GM21367 (cell line): ENCODE measurements around the gene EFCAB12.
"Not testable (repeated sequence)": the region's sequence is repeated elsewhere in the genome, so short reads cannot be mapped to it uniquely, and the experiment has no call there.

Source experiments
- ATAC-seq: cut with Tn5 transposase; IDR thresholded peaks from one replicate; pipeline ENCODE4 v1.9.1; 2021; ENCODE audit not compliant: unreplicated experiment

EFCAB12 gene

DNA sequence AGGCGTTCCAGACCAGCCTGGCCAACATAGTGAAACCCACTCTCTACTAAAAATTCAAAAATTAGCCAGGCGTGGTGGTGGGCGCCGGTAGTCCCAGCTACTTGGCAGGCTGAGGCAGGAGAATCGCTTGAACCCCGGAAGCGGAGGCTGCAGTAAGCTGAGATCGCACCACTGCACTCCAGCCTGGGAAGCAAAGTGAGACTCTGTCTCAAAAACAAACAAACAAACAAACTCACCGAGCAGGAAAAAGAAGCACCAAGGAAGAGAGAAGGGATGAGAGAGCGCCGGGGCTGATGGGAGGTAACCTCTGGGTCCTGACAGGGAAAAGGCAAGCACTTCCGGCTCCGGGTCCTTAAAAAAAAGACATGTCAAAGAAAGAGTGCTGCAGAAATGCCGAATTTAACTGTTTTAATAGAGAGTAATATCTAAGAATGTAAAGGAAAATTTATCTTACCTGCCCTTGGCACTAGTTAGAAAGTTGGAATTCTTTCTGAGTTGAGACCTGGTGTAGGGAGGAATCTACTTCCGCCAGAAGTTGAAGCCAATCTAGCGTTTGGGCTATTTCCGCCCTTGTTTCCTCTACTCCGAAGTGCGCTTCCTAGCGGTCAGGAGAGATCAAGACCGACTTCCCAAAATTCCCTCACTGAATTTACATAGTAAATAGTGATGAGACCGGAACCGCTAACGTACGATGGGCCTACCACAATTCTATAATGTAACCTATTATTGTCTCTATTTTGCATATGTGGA, 29.1 kb downstream of the EFCAB12 start:
- ATAC-seq = peak; percentile 88

DNA sequence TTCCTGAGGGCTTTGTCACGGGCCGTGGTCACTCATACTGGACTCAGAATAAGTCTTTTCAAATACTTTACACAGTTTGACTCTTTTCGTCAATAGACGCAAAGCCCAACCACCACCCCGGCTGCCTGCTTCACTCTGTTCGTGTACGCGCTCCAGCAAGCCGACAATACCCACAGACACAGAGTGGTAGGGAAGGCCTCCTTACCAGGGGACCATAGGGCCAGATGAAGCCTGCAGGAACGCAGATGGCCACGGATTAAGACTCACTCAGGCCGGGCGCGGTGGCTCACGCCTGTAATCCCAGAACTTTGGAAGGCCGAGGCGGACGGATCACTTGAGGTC, 29.7 kb downstream of the EFCAB12 start:
- no peak for ATAC-seq

DNA sequence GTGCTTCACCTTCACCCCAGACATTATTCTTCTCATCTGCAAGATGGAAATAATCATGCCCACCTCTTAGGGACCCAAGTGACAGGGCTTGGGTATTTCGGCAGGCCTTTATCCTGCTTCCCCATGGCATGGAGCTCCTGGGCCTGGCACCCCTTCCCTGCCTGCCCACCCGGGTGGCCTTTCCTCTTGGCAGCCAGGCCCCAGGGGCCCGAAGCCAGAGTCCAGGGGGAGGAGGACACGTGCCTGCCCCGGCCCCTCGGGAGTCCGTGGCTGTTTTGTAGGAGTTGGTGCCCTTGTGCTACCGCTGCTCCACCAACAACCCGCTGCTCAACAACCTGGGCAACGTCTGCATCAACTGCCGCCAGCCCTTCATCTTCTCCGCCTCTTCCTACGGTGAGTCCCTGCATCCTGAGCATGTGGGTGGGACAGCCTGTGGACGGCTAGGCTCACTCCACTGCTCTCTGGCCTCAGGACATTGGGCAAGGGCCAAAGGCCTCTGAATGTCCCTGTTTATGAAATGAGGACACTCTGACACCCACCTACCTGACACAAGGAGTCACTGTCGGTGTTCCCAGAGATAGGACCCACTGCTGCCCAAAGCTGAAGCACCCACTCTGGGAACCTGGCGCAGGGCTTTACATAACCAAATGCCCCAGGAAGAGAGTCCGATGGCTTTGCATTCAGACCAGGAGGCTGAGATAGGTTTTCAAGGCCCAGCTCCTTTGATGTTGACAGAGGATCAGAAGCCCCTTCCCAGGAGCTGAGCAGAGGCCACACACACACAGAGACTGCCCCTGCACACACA, 34.5 kb downstream of the EFCAB12 start:
- not testable (repeated sequence) for ATAC-seq

DNA sequence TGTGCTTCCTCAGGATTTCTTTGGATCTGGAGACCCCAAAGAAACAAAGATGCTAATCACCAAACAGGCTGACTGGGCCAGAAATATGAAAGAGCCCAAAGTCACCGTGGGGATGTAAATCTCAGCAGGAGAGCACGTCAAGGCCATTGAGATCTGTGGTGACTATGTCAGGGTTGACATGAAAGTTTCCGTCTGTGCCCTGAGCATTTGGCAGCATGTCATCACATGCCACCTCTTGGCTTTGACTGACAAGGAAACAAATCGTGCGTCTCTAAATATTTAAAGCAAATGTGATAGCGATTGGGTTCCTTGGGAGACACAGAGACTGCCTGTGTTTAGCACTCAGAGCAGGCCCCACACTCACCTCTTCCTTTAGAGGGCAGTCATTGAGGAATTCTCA, 35.2 kb downstream of the EFCAB12 start:
- no peak for ATAC-seq

DNA sequence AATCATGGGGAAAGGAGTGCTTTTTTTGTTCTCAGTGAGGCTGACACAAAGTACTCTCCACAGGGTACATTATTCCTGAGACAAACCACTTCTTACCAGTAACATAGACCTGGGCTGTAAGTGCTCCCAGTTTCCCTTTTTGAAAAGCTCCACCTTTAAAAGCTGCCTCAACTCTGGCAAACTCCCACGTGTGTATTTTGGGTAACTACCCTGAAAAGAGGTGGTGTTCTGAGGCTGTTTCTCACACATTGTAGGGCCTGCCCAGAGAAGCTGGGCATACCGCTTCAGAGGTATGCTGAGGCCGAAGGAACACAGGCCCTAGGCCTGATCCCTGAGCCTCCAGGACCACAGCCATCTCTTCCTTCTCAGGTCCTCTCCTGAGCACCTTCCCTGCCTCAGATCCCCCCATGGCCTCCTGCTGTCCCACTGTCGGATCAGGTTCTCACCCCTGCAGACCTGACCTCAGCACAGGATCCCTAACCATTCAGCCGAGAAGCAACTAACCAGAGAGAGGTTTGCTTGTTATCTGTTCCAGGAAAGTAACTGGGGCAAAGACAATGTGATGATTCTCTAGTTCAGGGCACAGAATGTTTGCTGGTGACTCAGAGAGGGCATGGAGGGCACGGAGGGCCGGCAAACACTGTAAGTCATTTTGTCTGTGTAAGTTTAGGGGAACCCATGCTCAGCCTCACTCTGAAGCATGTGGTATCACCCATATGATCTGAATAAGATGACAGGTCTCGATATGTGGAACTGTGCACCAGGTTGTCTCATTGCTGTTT, 36.1 kb downstream of the EFCAB12 start:
- not testable (repeated sequence) for ATAC-seq

DNA sequence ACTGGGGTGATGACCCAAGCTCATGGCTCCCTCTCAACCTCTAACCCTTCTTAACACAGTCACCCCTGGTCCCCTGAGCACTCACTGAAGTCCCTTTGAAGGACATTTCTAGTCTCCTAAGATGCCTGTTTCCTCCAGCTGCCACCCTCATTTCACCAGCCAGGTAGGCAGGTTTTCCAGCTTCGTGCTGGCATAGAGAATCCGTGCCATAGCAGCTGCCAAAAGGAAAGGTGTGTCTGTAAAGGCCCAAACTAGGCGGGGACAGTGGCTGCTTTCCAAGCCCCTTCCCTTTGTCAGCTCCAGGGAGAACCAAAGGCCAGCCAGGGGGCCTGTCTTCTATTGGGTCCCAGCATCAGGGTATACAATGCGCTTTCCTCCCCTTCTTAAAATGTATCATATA, 36.9 kb downstream of the EFCAB12 start:
- not testable (repeated sequence) for ATAC-seq

DNA sequence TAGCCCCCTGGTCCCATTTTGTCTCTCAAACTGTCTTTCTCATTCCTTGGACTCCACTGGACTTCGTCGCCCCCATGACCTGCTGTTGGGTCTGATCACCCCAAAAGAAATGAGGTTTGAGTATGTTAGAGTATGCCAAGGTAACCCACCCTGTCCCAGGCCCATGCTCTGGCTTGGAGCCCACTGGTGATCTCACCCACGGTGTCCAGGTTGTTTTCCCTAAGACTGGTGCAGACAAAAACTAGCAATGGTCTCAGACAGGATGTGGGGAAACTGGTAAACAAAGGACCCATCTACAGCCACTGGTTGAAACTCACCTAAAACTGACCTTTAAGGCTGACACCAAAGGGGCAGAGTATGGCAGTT, 38.9 kb downstream of the EFCAB12 start:
- no peak for ATAC-seq

DNA sequence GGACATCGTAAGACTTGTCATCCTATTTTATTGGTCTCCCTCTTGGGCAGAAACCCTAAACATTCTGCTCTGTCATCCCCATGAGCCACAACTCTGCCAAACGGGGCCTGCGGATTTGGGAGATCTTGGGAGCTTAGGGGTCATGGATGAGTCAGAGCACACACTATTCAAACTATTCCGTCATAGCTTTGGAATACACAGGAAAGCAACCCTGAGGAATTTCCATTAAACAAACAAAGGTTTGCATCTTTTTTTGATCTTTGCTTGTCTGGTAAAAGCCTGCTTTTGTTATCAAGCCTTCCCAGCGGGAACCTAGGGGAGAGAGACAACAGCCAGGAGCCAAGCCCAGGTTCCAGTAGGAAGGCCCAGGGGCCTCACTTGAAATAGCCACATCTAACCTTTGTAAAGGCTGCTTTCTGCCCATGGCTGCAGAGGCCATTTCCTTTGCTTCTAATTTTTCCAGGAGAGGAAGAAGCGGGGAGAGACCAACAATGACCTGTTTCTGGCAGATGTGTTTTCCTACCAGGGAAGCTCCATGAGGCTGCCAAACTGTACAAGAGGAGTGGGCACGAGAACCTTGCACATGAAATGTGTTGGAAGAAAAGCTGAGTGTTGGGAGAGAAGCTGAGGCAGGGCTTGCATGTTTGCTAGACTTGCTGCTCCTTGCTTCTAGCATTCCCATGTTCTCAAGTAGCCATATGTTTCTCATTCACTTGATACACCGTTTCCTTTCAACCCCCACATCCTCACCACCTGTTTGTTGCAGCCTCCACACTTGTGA, 39.5 kb downstream of the EFCAB12 start:
- ATAC-seq = not testable (repeated sequence)

DNA sequence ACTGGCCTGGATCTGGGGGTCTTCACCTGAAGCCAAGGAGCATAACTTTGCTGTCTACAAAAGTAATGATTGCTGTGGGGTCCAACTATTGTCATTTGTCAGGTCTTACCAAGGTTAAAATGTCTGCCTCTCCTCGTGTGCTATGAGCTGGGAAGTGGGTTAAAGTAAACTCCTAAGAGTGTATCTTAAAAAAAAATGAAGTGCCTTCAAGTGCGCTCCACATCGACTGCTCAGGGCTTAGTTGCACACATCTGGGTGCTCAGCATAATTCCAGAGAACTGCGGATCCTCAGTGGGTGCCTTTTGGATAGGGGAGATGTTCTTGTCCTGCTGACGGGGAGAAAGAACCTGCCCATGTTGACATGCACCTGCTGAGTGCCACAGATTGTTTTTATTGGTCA, 40.9 kb downstream of the EFCAB12 start:
- no peak for ATAC-seq

DNA sequence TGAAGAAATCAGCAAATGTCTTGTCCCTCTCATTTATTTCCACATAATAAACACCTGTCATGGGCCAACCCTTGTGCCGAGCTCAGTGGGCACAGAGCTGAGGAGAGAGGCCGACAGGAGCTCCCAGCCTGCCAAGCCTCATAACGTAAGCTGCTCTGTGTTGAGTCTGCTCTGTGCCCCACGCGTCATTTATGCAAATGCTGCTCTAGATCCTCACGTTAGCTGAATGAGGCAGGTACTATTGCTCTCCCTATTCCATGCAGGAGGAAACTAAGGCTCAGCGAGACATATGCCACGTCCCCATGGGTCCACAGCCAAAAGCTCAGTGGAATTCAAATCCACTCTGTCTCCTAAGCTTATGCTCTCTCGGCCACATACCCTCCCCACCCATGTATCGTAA, 41.5 kb downstream of the EFCAB12 start:
- ATAC-seq = no peak

DNA sequence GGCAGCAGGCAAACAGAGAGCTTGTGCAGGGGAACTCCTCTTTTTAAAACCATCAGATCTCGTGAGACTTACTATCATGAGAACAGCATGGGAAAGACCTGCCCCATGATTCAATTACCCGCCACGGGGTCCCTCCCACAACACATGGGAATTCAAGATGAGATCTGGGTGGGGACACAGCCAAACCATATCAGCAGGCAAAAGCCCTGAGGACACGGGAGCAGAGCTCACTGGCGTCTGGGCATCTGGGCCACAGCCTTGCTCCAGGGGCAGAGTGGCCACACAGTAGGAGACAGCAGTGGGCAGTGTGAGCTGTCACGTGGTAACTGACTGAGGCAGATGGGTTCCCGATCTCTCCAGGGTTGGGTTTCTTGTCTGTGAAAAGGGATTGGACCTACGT, 42.9 kb downstream of the EFCAB12 start:
- not testable (repeated sequence) for ATAC-seq

DNA sequence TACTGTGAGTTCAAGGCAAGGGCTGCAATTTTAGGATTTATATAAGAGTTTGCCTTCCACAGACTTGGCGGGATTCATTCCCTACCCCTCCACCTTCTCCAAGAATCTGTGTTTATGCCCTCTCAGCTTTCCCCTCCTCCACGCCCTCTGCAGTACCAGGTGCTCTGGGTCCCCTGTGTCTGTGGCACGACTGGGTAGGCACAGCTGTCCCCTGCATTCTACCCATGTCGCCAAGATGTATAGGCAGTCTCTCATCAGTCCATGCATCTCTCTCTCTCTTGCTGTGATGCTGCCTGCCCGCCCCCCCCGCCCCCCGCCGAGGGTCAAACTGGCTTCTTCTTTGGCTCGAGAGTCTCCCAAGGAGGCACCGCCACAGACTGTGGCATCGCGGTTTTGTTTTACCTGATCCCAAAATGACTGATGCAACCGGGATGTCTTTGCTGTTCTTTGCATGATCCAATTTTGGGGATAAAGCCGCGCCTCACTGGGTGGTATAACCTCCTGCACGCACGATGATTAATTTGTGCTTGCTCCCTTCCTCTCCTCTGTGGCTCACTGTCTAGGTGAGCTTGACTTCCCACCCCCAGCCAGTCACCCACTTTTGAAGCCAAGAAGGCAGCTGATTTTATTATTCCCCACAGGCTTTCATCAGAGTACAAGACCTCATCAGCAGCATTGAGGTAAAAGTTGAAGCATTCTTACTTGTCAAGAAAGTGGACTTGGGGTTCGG, 43.7 kb downstream of the EFCAB12 start:
- ATAC-seq = no peak

DNA sequence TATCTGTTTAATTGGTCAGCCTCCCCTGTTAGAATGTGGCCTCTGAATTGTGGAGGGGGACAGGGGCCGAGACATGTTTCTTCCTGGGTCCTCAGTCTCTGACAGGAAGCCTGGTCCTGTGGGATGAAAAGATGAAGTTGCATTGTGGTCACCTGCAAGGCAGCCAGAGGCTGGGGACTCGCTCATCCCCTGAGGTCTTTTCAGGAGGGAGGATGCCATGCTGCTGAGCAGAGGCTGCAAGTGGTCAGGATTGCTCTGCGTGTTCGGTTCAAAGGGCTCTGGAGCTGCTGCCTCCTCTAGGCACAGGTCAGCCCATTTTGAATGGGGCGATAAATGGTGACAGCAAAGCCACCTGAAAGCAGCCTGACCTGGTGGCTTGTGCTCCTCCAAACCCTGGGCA, 44.3 kb downstream of the EFCAB12 start:
- ATAC-seq = not testable (repeated sequence)

DNA sequence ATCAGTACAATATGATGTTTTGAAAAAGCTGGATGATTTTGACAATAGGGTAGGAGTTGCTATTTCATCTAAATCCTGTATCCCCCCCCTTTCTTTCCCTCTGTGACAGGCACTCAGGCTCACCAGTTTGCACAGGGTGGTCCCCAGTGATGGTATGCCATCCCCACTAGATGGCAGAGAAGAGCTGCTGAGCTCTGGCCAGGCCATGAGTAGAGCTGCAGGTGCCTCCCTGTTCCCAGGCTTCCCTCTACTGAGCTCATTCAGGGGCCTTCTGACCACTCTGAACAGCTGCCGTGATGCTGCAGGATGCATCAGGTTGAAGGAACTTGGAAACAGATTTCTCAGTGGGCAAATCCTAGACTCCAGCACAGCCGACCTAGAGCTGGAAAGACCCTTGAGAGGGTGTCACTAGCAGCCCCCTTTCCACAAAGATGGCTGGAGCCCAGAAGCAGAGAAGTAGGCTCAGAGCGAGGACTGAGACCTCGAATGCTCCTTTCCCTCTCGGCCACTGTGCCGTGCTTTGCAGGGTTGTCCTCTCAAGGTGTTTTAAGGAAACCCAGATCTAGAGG, 45.1 kb downstream of the EFCAB12 start:
- peak; percentile 71 for ATAC-seq

DNA sequence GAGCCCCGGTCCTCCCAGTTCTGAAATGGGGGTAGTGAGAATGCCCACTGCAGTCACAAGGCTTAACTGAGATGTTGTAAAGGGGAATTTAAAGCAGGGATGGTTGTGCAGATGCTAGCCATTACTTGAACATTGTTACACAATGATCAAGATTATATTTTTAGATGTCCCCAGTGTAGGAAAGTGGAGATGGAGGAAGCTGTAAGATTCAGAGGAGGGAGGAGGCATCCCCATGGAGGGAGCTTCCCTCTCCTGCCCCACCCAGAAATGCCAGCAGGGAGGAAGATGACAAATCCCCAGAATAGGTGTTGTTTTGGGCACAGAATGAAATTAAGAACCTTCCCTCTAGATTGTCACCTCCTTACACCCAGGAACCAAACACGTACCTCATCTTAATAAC, 46.1 kb downstream of the EFCAB12 start:
- no peak for ATAC-seq

DNA sequence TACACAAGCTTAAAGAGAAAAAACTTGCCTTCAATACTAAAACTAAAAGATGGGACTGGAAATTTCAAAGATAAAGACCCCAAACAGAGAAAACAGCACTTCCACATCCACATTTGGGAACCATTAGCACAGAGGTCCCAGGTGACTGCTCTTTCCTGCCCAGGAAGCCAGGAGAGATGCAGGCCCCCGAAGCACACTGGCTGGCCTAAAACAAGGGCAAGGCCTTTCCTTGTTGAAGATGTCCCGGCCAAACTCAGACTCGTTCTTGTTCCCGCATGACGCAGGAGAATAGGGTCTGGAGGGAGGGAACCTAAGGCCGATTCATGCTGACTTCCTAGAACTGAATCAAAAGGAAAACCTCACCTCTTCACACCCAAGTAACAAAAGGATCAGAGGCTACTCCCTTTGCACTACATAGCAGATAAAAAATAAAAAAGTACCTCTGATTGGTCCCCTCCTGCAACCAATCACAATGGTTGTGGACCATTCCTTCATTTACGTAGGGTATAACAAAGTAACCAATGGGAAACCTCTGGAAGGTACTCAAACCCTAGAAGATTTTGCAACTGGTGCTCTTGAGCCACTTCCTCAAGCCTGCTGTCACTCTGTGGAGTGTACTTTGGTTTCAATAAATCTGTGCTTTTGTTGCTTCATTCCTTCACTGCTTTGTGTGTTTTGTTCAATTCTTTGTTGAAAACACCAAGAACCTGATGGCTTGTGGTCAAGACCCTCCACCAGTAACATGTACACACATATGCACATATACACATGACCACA, 48.7 kb downstream of the EFCAB12 start:
- ATAC-seq = no peak

DNA sequence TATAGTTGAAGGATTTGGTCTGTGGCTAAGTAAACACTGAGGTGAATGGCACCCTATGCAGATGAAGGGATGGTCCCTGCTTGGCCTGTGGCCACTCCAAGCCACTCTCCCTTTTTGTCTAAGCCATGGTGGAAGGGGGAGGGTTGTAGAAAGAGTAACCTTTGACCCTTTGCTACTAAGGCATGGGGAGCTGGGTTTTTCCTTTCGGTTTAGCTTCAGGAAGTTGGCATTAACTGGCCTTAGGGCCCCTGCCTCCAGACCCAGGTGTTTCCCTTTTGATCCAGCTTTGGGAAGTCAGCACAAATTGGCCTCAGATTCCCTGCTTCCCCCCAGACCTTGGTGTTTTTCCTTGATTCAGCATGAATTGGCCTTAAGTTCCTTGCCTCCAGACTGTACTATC, 49.5 kb downstream of the EFCAB12 start:
- ATAC-seq = no peak

DNA sequence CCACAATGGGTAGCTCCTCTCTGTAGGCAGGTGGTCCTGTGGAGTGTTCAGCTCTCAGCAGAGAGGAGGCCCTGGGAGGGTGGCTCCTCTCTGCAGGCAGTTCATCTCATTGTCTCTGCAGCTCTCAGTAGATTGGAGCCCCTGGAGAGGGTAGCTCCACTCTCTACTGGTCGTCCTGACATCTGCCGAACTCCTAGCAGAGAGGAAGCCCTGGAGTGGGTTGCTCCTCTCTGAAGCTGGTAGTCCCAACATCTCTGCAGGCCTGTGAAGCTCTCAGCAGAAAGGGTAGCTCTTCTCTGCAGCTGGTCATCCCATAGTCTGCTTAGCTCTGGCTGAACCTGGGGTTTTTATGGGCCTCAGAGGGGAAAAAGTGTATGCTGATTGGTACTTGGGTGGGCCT, 50.8 kb downstream of the EFCAB12 start:
- no peak for ATAC-seq

DNA sequence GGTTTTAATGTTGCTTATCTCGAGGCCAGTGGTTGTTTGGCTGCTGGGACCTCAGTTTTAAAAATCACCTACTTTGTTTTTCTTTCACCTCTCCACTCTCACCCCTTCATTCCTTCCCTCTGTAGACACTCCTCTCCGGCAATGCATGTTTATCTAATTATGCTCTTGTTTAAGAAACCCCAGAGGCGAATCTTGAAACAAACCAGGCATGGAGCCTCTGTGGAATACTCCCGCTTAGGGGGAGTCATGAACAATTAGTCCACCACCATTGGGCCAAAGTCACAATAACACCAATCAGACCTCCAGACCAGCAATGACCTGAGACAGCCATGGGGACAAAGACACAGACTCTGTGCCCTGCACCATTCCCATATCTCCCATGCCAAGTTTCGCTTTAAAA, 53.3 kb downstream of the EFCAB12 start:
- no peak for ATAC-seq
